DLD1 (cell line): ENCODE measurements around the gene RASGRF2.

Experiments used
- in situ Hi-C: cut with HindIII; loops from 2 replicates; pipeline ENCODE4 v1.10.0; 2017; ENCODE audit warnings: low sequenced_read_pairs

RASGRF2 gene

GRCh38 chr5:80977764-80978163 lies 17.6 kb downstream of the RASGRF2 start:
- in situ Hi-C loops, result no loop called here

- in situ Hi-C loops, result no loop called here
Measured at GRCh38 chr5:80978772-80979317, 18.7 kb downstream of the RASGRF2 start.

DNA sequence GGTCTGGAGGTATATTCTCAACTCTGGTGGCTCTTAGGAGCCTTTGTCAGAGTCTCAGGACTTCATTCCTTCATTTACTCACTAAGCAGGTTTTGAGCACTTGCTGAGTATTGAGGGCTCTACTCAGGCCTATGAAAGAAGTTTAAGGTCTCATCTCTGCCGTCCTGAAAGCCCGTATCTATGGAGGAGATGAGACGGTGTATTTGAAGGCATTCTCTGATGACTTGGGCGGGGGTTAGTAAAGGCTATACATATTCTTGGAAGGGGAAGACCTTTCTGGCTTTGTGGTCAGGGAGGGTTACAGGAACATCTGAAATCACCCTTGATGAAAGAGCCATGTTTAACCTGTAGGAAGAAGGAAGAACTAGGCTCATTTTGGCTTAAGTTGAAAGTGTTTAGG lies 21.9 kb downstream of the RASGRF2 start:
- in situ Hi-C loops, result no loop called here

- in situ Hi-C loops, result no loop called here
Measured at GRCh38 chr5:80985600-80986228, 25.6 kb downstream of the RASGRF2 start.

GRCh38 chr5:80986382-80986781 lies 26.2 kb downstream of the RASGRF2 start:
- in situ Hi-C loops, result no loop called here

DNA sequence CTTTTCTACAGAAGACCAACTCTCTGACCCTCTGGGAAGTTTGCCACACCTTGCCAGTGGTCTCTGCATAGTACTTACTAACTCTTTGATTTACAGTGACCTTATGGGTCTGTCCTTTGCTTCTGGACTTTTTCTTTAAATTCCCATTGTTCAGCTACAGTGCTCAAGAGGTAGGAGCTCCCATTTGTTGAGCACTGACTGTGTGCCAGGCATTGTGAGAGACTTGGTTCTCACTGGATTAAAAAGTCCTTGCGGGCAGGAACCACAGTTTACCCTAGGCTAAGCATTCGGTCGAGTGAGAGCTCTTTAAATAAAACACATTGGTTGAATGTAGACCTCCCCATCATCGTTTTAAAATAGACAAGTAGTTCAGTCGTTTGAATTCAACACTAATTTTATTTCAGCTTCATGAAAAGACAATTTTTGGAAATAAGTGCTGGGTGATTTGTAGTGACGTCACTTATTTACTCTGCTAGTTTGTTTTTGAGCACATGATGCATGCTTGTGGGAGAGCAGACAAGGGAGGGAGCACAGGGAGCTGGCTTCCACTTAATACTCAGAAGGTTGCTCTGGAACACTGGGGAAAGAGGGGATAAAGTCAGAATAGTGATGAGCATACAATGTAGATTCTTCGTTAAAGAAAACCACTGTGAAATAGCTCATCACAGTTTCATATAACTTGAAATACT lies 27.1 kb downstream of the RASGRF2 start:
- in situ Hi-C loops, result no loop called here

- in situ Hi-C loops, result no loop called here
Measured at GRCh38 chr5:80988419-80988935, 28.3 kb downstream of the RASGRF2 start.

- in situ Hi-C loops, result no loop called here
Measured at GRCh38 chr5:80989883-80990282, 29.7 kb downstream of the RASGRF2 start.

GRCh38 chr5:80990527-80990926 lies 30.4 kb downstream of the RASGRF2 start:
- in situ Hi-C loops, result no loop called here

- in situ Hi-C loops, result no loop called here
Measured at GRCh38 chr5:80990971-80991370, 30.8 kb downstream of the RASGRF2 start.

GRCh38 chr5:80995908-80996307 lies 35.7 kb downstream of the RASGRF2 start:
- in situ Hi-C loops, result no loop called here

DNA sequence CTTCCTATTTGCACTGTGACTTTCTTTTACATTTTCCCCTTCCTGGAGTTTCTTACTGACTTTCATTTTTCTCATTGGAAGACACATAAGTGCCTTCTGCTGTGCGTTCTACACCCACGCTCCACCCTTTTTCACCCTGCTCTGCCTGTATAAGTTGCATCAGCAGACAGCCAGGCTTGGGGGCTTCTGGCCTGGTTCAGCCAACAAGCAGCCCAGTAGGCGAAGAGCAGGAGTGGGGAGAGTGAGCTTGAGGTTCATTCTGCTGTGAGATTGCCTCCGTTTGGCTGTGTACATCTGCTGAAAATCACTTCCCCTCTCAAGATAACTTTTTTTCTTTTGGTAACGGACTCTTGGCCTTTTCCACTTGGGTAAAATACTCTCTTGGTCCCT lies 38.4 kb downstream of the RASGRF2 start:
- in situ Hi-C loops, result no loop called here

DNA sequence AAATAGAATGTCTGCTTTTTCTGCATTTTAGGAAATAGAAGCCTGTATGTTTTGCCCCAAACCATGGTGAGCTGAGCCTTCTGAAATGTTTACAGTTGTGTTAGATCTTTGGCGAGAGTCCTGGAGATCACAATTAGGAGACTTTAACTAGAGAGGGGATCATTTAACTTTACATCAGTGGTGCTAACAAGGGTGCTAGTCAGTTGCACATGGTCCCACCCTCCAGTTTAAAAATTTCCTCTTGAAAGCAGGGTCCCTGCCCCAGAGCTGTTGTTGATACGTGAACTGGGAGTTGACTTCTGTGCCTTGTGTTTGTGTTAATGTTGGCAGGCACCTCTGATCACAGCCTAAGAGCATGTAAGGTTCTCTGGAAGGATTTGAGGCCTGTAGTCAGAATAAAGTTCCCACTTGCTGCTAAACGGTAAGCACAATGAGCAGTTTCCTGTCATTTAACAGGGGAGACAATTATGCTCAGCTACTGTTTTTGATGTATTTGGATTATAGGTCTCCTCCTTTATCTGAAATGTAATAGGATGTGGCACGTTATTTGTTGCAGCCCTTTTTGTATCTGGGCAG lies 43.7 kb downstream of the RASGRF2 start:
- in situ Hi-C loops, result no loop called here

DNA sequence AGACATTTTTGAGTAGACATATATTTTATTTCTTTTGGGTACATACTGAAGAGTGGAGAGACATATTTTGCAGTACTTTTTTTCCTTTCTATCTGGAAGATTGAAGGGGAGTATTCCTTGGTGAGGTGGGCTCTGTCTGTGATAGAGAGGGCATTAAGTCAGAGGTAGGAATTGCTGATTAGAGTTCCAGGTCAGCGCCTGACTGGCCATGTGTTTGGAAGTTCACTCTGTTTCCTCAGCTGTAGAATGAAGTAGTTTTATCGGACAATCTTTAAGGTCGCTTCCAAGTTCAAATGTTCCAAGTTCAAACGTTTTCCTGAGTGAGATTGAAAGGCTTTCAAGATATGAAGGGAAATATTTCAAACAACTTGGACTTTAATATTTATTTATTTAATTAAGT lies 45.5 kb downstream of the RASGRF2 start:
- in situ Hi-C loops, result no loop called here

GRCh38 chr5:81006231-81006630 lies 46.1 kb downstream of the RASGRF2 start:
- in situ Hi-C loops, result no loop called here

DNA sequence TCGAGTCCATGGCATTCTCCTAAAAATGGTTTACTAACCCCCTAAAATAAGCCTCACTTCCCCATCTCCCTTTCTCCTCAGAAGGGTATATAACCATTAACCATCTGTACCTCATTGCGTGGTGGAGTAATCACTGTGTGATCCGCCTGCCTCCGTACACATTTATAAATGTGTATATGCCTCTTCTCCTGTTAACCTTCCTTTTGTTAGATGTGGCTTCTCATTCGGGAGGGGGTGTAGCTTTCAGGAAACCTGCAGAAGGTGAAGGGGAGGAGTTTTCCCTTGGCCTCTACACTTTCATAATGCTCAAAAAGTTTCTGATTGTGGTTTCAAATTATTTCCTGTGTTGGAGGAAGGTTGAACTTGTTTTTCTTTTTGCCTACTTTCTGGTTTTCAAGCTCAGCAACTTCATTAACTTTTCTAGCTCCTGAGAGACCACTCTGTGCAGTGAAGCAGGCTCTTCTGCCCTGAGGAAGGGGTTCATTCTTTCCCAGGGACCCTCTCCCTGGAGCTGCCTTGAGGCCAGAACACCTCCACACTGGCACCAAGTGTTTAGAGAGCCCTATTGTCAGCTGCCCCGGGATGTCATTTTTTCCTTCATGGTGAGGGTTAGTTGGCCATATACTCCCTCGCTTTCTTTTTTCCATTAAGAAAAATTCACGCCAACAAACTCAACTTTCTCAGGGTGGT lies 46.9 kb downstream of the RASGRF2 start:
- in situ Hi-C loops, result no loop called here

GRCh38 chr5:81007637-81008027 lies 47.5 kb downstream of the RASGRF2 start:
- in situ Hi-C loops, result no loop called here

DNA sequence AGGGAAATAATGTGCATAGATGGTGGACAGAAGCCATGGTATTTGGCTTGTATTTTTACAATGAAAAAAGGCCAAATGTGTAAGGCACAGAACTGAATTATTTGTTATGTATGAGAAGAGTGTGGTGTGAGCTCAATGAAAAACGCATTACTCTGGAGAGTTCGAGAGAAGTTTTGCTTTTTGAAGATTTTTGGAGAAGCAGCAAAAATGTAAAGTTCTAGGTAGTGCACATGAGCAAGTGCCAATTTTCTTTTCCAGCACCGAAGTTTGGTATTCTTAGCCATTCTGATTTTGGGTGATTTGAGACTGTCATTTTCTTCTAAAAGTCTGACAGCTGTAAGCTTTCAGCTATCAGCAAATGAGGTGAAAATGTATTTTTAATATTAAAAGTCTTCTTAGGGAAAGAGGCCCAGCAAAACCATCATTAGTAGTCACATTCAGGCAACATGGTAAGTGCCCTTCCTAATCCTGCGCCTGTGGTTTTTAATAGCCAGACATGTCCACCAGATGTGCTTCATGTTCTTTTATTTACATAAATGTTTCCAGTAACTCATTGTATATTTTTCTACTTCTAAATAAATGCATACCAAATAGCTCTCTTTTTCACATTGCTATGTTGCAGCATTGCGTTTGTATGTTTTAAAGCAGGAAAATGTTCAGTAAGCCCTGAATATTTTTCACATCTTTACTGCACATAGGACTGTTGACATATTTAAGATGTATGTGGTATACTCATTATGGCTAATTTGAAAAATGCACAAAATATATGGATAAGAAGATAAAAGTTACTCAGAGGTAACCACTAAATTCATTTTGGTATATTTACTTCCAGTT lies 50.4 kb downstream of the RASGRF2 start:
- in situ Hi-C loops, result loop anchor here (10.0 kb wide), 1 partner anchor 56 kb away; no protein-coding TSS in a partner anchor

DNA sequence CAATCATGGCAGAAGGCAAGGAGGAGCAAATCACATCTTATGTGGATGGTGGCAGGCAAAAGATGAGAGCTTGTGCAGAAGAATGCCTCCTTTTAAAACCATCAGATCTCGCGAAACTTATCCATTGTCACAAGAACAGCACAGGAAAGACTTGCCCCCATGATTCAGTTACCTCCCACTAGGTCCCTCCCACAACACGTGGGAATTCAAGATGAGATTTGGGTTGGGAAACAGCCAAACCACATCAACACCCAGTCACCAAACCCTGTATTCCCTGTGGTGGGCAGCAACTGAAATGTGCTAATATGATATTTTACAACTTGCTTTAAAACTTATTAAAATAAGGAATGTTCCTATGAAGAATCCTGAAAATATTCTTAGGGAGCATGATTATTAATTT lies 54.2 kb downstream of the RASGRF2 start:
- in situ Hi-C loops, result loop anchor here (10.0 kb wide), 1 partner anchor 60 kb away; no protein-coding TSS in a partner anchor

- in situ Hi-C loops, result loop anchor here (10.0 kb wide), 1 partner anchor 61 kb away; no protein-coding TSS in a partner anchor
Measured at GRCh38 chr5:81016116-81016515, 56.0 kb downstream of the RASGRF2 start.
